Measurements from ENCODE around the gene ESPL1. TPM values are rescaled to one million over a fixed set of nuclear protein-coding genes. Genes with fewer than 3 reads are reported as not detected.

The ESPL1 gene
- 20.2 and 28.0 TPM in 2 replicates for total RNA-seq (2014; rRNA removed; shearing (Covaris generic))

- Histone ChIP-seq H3K4me1 (replicated peaks) (peaks cover 24% of the 10 kb centered on the region), H3K27me3 (replicated peaks) (no peaks in the 10 kb centered on the region), H3K4me3 (peak within 1 kb of the TSS; percentile 75), H3K27ac (peak within 1 kb of the TSS; percentile 74), H3K9me3 (replicated peaks) (no peaks in the 10 kb centered on the region), H3K36me3 (peaks cover 48% of the 10 kb centered on the region)
- DNase-seq (ENCODE audit: low read depth in 1 of 2, low spot score in 2 of 2), result peak; percentile 75 to 82
Observed at GRCh38 chr12:53267999-53268629, at the start of gene ESPL1. ESPL1 (plus strand) TSS chr12:53268299; CDS start chr12:53268767, 468 bp downstream.

GRCh38 chr12:53218551-53219291 is 49.4 kb upstream of the ESPL1 start:
- no peak for DNase-seq (ENCODE audit: low read depth in 1 of 2, low spot score in 2 of 2)
- H3K4me3 ChIP-seq, result peak overlapping the region; percentile 50; the same call in 1 of the 2 replicates
- no peaks in the 10 kb centered on the region for H3K9me3 ChIP-seq (replicated peaks)
- H3K4me1 ChIP-seq (replicated peaks), result peaks cover 39% of the 10 kb centered on the region
- no peak overlapping the region for H3K27ac ChIP-seq
- no peaks in the 10 kb centered on the region for H3K27me3 ChIP-seq (replicated peaks)
- peaks cover 8% of the 10 kb centered on the region for H3K36me3 ChIP-seq

GRCh38 chr12:53219292-53219955 is 48.7 kb upstream of the ESPL1 start:
- Histone ChIP-seq H3K4me1 (replicated peaks) (peaks cover 46% of the 10 kb centered on the region), H3K9me3 (replicated peaks) (no peaks in the 10 kb centered on the region), H3K27me3 (replicated peaks) (no peaks in the 10 kb centered on the region), H3K4me3 (peak overlapping the region; percentile 50), H3K27ac (no peak overlapping the region), H3K36me3 (peaks cover under 1% of the 10 kb centered on the region; the same call in 1 of the 2 replicates)
- DNase-seq (ENCODE audit: low read depth in 1 of 2, low spot score in 2 of 2), result peak in 1 of 2 experiments; percentile 52

GRCh38 chr12:53219956-53220693 is 48.0 kb upstream of the ESPL1 start:
- DNase-seq (ENCODE audit: low read depth in 1 of 2, low spot score in 2 of 2), result peak in 1 of 2 experiments; percentile 66
- Histone ChIP-seq H3K27ac (no peak overlapping the region), H3K36me3 (no peaks in the 10 kb centered on the region), H3K27me3 (replicated peaks) (no peaks in the 10 kb centered on the region), H3K4me1 (replicated peaks) (peaks cover 49% of the 10 kb centered on the region), H3K4me3 (peak overlapping the region; percentile 50), H3K9me3 (replicated peaks) (no peaks in the 10 kb centered on the region)

- Histone ChIP-seq H3K27ac (peak overlapping the region; percentile 81; the same call in 1 of the 2 replicates), H3K27me3 (replicated peaks) (no peaks in the 10 kb centered on the region), H3K4me3 (peak overlapping the region; percentile 50), H3K4me1 (replicated peaks) (peaks cover 49% of the 10 kb centered on the region), H3K9me3 (replicated peaks) (no peaks in the 10 kb centered on the region), H3K36me3 (no peaks in the 10 kb centered on the region)
- DNase-seq (ENCODE audit: low read depth in 1 of 2, low spot score in 2 of 2), result peak; percentile 94 to 96
Observed at GRCh38 chr12:53220694-53221202, 47.4 kb upstream of the ESPL1 start.

GRCh38 chr12:53221203-53222080 is 46.7 kb upstream of the ESPL1 start:
- peak; percentile 77 to 79 for DNase-seq (ENCODE audit: low read depth in 1 of 2, low spot score in 2 of 2)
- Histone ChIP-seq H3K27me3 (replicated peaks) (no peaks in the 10 kb centered on the region), H3K4me3 (peak overlapping the region; percentile 50), H3K27ac (peak overlapping the region; percentile 81), H3K36me3 (no peaks in the 10 kb centered on the region), H3K4me1 (replicated peaks) (peaks cover 49% of the 10 kb centered on the region), H3K9me3 (replicated peaks) (no peaks in the 10 kb centered on the region)

GRCh38 chr12:53222170-53222721 is 45.9 kb upstream of the ESPL1 start:
- Histone ChIP-seq H3K9me3 (replicated peaks) (no peaks in the 10 kb centered on the region), H3K4me1 (replicated peaks) (peaks cover 49% of the 10 kb centered on the region), H3K27me3 (replicated peaks) (no peaks in the 10 kb centered on the region), H3K27ac (peak overlapping the region; percentile 37; the same call in 1 of the 2 replicates), H3K36me3 (no peaks in the 10 kb centered on the region), H3K4me3 (peak overlapping the region; percentile 50)
- peak in 1 of 2 experiments; percentile 36 for DNase-seq (ENCODE audit: low read depth in 1 of 2, low spot score in 2 of 2)

- no peak overlapping the region for H3K4me3 ChIP-seq
- no peaks in the 10 kb centered on the region for H3K36me3 ChIP-seq
- no peak overlapping the region for H3K27ac ChIP-seq
- H3K9me3 ChIP-seq (replicated peaks), result no peaks in the 10 kb centered on the region
- H3K4me1 ChIP-seq (replicated peaks), result peaks cover 49% of the 10 kb centered on the region
- H3K27me3 ChIP-seq (replicated peaks), result no peaks in the 10 kb centered on the region
- no peak for DNase-seq (ENCODE audit: low read depth in 1 of 2, low spot score in 2 of 2)
Observed at GRCh38 chr12:53222806-53223261, 45.3 kb upstream of the ESPL1 start.

GRCh38 chr12:53223389-53224060 is 44.6 kb upstream of the ESPL1 start:
- peak in 1 of 2 experiments; percentile 15 for DNase-seq (ENCODE audit: low read depth in 1 of 2, low spot score in 2 of 2)
- H3K36me3 ChIP-seq, result 0 out of 2 replicates have a peak, but pooled peaks cover 4% of the 10 kb centered on the region
- peaks cover 49% of the 10 kb centered on the region for H3K4me1 ChIP-seq (replicated peaks)
- H3K27me3 ChIP-seq (replicated peaks), result no peaks in the 10 kb centered on the region
- H3K4me3 ChIP-seq, result no peak overlapping the region
- H3K9me3 ChIP-seq (replicated peaks), result no peaks in the 10 kb centered on the region
- H3K27ac ChIP-seq, result no peak overlapping the region

GRCh38 chr12:53224061-53224896 is 43.8 kb upstream of the ESPL1 start:
- no peak overlapping the region for H3K27ac ChIP-seq
- 0 out of 2 replicates have a peak, but pooled peaks cover 4% of the 10 kb centered on the region for H3K36me3 ChIP-seq
- peaks cover 45% of the 10 kb centered on the region for H3K4me1 ChIP-seq (replicated peaks)
- no peak for DNase-seq (ENCODE audit: low read depth in 1 of 2, low spot score in 2 of 2)
- H3K4me3 ChIP-seq, result no peak overlapping the region
- no peaks in the 10 kb centered on the region for H3K27me3 ChIP-seq (replicated peaks)
- H3K9me3 ChIP-seq (replicated peaks), result no peaks in the 10 kb centered on the region

Measured in SJSA1 (cell line).